KMS-11 (cell line): Measurements from ENCODE around the gene HOXB1.

ENCODE experiments used
- H2AFZ ChIP-seq: fragments of 200-600 bp; sonication (generic); 2 replicates; pipeline ENCODE4 v1.6.1; 2016; ENCODE audit warnings: antibody characterized with exemption, mixed run types, low read depth
- H3K27ac ChIP-seq: fragments of 200-600 bp; sonication (generic); 2 replicates; pipeline ENCODE4 v1.6.1; 2016; ENCODE audit warnings: mild to moderate bottlenecking, mixed run types
- H3K27me3 ChIP-seq: fragments of 200-600 bp; sonication (generic); 2 replicates; pipeline ENCODE4 v1.6.1; 2017; ENCODE audit warnings: mild to moderate bottlenecking, low read depth, mixed run types, moderate library complexity; ENCODE audit not compliant: insufficient read depth
- H3K36me3 ChIP-seq: fragments of 200-600 bp; sonication (generic); 2 replicates; pipeline ENCODE4 v1.6.1; 2017; ENCODE audit warnings: mild to moderate bottlenecking, mixed run types; ENCODE audit not compliant: insufficient read depth
- H3K4me1 ChIP-seq: fragments of 200-600 bp; sonication (generic); 2 replicates; pipeline ENCODE4 v1.6.1; 2016; ENCODE audit warnings: mild to moderate bottlenecking, low read depth, mixed run types; ENCODE audit not compliant: poor library complexity, severe bottlenecking
- H3K4me2 ChIP-seq: fragments of 200-600 bp; sonication (generic); 2 replicates; pipeline ENCODE4 v1.7.0; 2016; ENCODE audit warnings: mild to moderate bottlenecking, mixed run types
- H3K4me3 ChIP-seq: fragments of 200-600 bp; sonication (generic); IDR thresholded peaks from 2 replicates; pipeline ENCODE4 v1.6.1; 2017; ENCODE audit warnings: low read depth, low read length, mixed read lengths; ENCODE audit not compliant: insufficient read depth
- H3K79me2 ChIP-seq: fragments of 200-600 bp; sonication (generic); 2 replicates; pipeline ENCODE4 v1.6.1; 2016; ENCODE audit warnings: low read depth, mixed run types; ENCODE audit not compliant: insufficient read depth
- H3K9ac ChIP-seq: fragments of 200-600 bp; sonication (generic); 2 replicates; pipeline ENCODE4 v1.6.1; 2016; ENCODE audit warnings: mild to moderate bottlenecking, mixed run types
- H4K20me1 ChIP-seq: fragments of 200-600 bp; sonication (generic); 2 replicates; pipeline ENCODE4 v1.6.1; 2016; ENCODE audit warnings: mild to moderate bottlenecking, mixed run types; ENCODE audit not compliant: insufficient read depth
- CTCF ChIP-seq: fragments of 200-600 bp; sonication (generic); conservative IDR thresholded peaks from 2 replicates; pipeline ENCODE4 v1.6.1; 2017; ENCODE audit warnings: low read depth, mild to moderate bottlenecking, antibody characterized with exemption, low read length, moderate library complexity, mixed read lengths

HOXB1 gene

GRCh38 chr17:48542114-48542656, 11.4 kb upstream of the HOXB1 start:
- H3K9ac ChIP-seq, result no peak overlapping the region
- H4K20me1 ChIP-seq, result no peaks in the 10 kb centered on the region
- no peak for TF ChIP-seq CTCF
- H3K27me3 ChIP-seq, result peaks cover 7% of the 10 kb centered on the region; the same call in 1 of the 2 replicates
- H3K79me2 ChIP-seq, result no peaks in the 10 kb centered on the region
- H3K27ac ChIP-seq, result no peak overlapping the region
- H3K4me3 ChIP-seq, result no peak overlapping the region
- H2AFZ ChIP-seq, result no peak overlapping the region
- H3K4me1 ChIP-seq, result no peaks in the 10 kb centered on the region
- H3K4me2 ChIP-seq, result no peak overlapping the region
- no peaks in the 10 kb centered on the region for H3K36me3 ChIP-seq

- no peak for TF ChIP-seq CTCF
- Histone ChIP-seq H3K79me2 (no peaks in the 10 kb centered on the region), H3K4me1 (no peaks in the 10 kb centered on the region), H3K27ac (no peak overlapping the region), H3K9ac (no peak overlapping the region), H4K20me1 (no peaks in the 10 kb centered on the region), H2AFZ (no peak overlapping the region), H3K4me2 (no peak overlapping the region), H3K4me3 (no peak overlapping the region), H3K36me3 (no peaks in the 10 kb centered on the region), H3K27me3 (peaks cover 7% of the 10 kb centered on the region; the same call in 1 of the 2 replicates)
Measured at GRCh38 chr17:48541577-48542113, 10.8 kb upstream of the HOXB1 start.

- H3K27me3 ChIP-seq, result peaks cover 7% of the 10 kb centered on the region; the same call in 1 of the 2 replicates
- H2AFZ ChIP-seq, result no peak overlapping the region
- no peak overlapping the region for H3K4me2 ChIP-seq
Measured at GRCh38 chr17:48541036-48541576, 10.3 kb upstream of the HOXB1 start.

GRCh38 chr17:48540213-48540612, 9.4 kb upstream of the HOXB1 start:
- Histone ChIP-seq H3K4me3 (no peak overlapping the region), H3K79me2 (no peaks in the 10 kb centered on the region), H3K4me1 (no peaks in the 10 kb centered on the region), H3K36me3 (no peaks in the 10 kb centered on the region), H3K27me3 (peaks cover 7% of the 10 kb centered on the region; the same call in 1 of the 2 replicates), H3K27ac (no peak overlapping the region), H4K20me1 (no peaks in the 10 kb centered on the region), H3K4me2 (no peak overlapping the region), H3K9ac (no peak overlapping the region), H2AFZ (no peak overlapping the region)
- TF ChIP-seq CTCF, result no peak

More at GRCh38 chr17:48541036-48541576, 10.3 kb upstream of the HOXB1 start:
- H3K79me2 ChIP-seq, result no peaks in the 10 kb centered on the region
- H3K4me3 ChIP-seq, result no peak overlapping the region
- no peaks in the 10 kb centered on the region for H4K20me1 ChIP-seq
- H3K4me1 ChIP-seq, result no peaks in the 10 kb centered on the region
- no peak for TF ChIP-seq CTCF
- H3K36me3 ChIP-seq, result no peaks in the 10 kb centered on the region
- no peak overlapping the region for H3K9ac ChIP-seq
- no peak overlapping the region for H3K27ac ChIP-seq
